WTC11 (cell line): ENCODE data around the gene ZNF302.
"Not testable (repeated sequence)": the region's sequence is repeated elsewhere in the genome, so short reads cannot be mapped to it uniquely, and the experiment has no call there.

Source experiments
- CTCF ChIP-seq: fragments of 200-600 bp; IDR thresholded peaks from 2 replicates; pipeline ENCODE4 v1.8.0; 2022; ENCODE audit warnings: antibody characterized with exemption
- GABPB1 ChIP-seq: sonication (generic); formaldehyde crosslinking; IDR thresholded peaks from 2 replicates; pipeline ENCODE4 v1.8.1; 2023; ENCODE audit warnings: mild to moderate bottlenecking, missing genetic modification reagents
- NR3C1 ChIP-seq: sonication (generic); formaldehyde crosslinking; conservative IDR thresholded peaks from 2 replicates; pipeline ENCODE4 v1.8.1; 2023; ENCODE audit warnings: low read depth, mild to moderate bottlenecking, missing genetic modification reagents
- USF2 ChIP-seq: sonication (generic); formaldehyde crosslinking; IDR thresholded peaks from 2 replicates; pipeline ENCODE4 v1.8.1; 2023; ENCODE audit warnings: mild to moderate bottlenecking, missing genetic modification reagents, moderate library complexity

DNA sequence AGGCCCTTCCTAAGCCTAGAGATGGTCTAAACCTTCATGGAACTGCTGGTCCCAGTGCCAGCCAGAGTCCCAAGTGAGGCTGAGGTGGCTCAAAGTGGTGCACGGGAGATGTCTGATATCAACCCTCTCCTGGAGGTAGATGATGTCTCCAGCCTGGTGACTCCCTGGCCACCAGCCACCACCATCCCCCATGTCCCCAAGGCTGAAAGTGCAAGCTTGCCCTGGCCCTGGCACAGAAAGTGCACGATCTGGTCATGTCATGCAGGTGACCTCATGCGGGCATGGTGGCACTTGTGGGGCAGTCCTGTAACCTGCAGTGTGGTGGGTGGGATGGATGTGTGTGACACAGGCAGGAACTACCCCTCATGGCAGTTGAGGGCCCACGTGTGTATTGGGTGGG is 12.2 kb upstream of the ZNF302 start:
- TF ChIP-seq GABPB1 (CRISPR knock-in tag); USF2 (CRISPR knock-in tag); CTCF; NR3C1 (CRISPR knock-in tag): not testable (repeated sequence)
